GM12878 (cell line): Measurements from ENCODE around the gene SIPA1. TPM values are rescaled to one million over a fixed set of nuclear protein-coding genes. Genes with fewer than 3 reads are reported as not detected.

ENCODE experiments used
- ATAC-seq: fragments of 200-7000 bp; cut with Tn5 transposase; 3 replicates; pipeline ENCODE4 v1.9.1; 2020; ENCODE audit warnings: mild to moderate bottlenecking, moderate library complexity
- BruUV-seq: library from RNA; stranded (reverse); fragments of 400-500 nt; replicated peaks from 2 replicates; lab custom pipeline; 2021; lab: Mats Ljungman, UMichigan
- CTCF ChIA-PET: fragments of 300-600 bp; sonication (Branson Sonifier 250); formaldehyde crosslinking; extraction: SDS; loops from one replicate; lab custom pipeline; 2021; ENCODE audit warnings: inconsistent platforms; lab: Yijun Ruan, JAX
- POLR2A ChIA-PET: fragments of 350-600 bp; formaldehyde crosslinking; extraction: SDS; loops from one replicate; lab custom pipeline; 2021; ENCODE audit warnings: inconsistent platforms; lab: Charles Lee
- RAD21 ChIA-PET: fragments of 300-600 bp; sonication (Branson Sonifier 250); formaldehyde crosslinking; loops from one replicate; lab custom pipeline; 2023; ENCODE audit warnings: antibody characterized with exemption; ENCODE audit not compliant: unreplicated experiment; lab: Charles Lee
- SMC1A ChIA-PET: fragments of 300-600 bp; sonication (Branson Sonifier 250); formaldehyde crosslinking; loops from one replicate; lab custom pipeline; 2023; ENCODE audit not compliant: unreplicated experiment, uncharacterized antibody; lab: Charles Lee
- DNase-seq: peaks from one replicate; pipeline ENCODE4 v3.0.0-alpha.2; 2011; ENCODE audit warnings: low read depth, low spot score
- FAIRE-seq: peaks from 3 replicates; lab custom pipeline; 2011; peaks lifted over from hg19 to GRCh38; lab: Jason Lieb, UNC
- H2AFZ ChIP-seq: 2 replicates; pipeline ENCODE4 v1.6.0; 2011; ENCODE audit warnings: low read depth, low read length, control low read depth; ENCODE audit not compliant: control insufficient read depth
- H3K27ac ChIP-seq: 2 replicates; pipeline ENCODE4 v1.5.1; 2011; ENCODE audit warnings: control low read depth; ENCODE audit not compliant: control insufficient read depth, insufficient read depth
- H3K27me3 ChIP-seq, 2 experiments: replicated peaks in 1 of 2; 2 replicates each; pipeline versions ENCODE4 v1.6.0 to v1.6.1; 2011; ENCODE audit warnings: low read length in 1 of 2; ENCODE audit not compliant: control insufficient read depth in 2 of 2, insufficient read depth in 2 of 2
- H3K36me3 ChIP-seq, 2 experiments: 2 replicates each; pipeline ENCODE4 v1.5.1; 2011; ENCODE audit warnings: low read length in 1 of 2; ENCODE audit not compliant: control insufficient read depth in 2 of 2, insufficient read depth in 2 of 2
- H3K4me1 ChIP-seq: 2 replicates; pipeline ENCODE4 v1.6.1; 2011; ENCODE audit warnings: mild to moderate bottlenecking, low read length, moderate library complexity, mixed read lengths; ENCODE audit not compliant: control insufficient read depth, insufficient read depth
- H3K4me2 ChIP-seq: 2 replicates; pipeline ENCODE4 v1.6.0; 2011; ENCODE audit warnings: control low read depth; ENCODE audit not compliant: control insufficient read depth, insufficient read depth
- H3K4me3 ChIP-seq: fragments of 200-600 bp; sonication (generic); 2 replicates; pipeline ENCODE4 v1.5.1; 2016
- H3K79me2 ChIP-seq: 2 replicates; pipeline ENCODE4 v1.6.0; 2011; ENCODE audit warnings: low read length; ENCODE audit not compliant: control insufficient read depth, insufficient read depth
- H3K9ac ChIP-seq: 2 replicates; pipeline ENCODE4 v1.8.0; 2011; ENCODE audit warnings: low read length, control low read depth, mixed read lengths; ENCODE audit not compliant: control insufficient read depth, insufficient read depth
- H3K9me3 ChIP-seq: replicated peaks from 3 replicates; pipeline ENCODE4 v1.5.1; 2011; ENCODE audit warnings: mild to moderate bottlenecking, low read length; ENCODE audit not compliant: control insufficient read depth, insufficient read depth
- H4K20me1 ChIP-seq: 2 replicates; pipeline ENCODE4 v1.6.0; 2011; ENCODE audit not compliant: control insufficient read depth, insufficient read depth
- GABPA ChIP-seq: IDR thresholded peaks from 2 replicates; pipeline ENCODE4 v1.6.1; 2014; ENCODE audit warnings: antibody characterized with exemption, low read depth, mild to moderate bottlenecking, inconsistent platforms
- IKZF2 ChIP-seq, 2 experiments: fragments of 450-650 bp; IDR thresholded peaks; 2 replicates each; pipeline ENCODE4 v1.6.1; 2017; ENCODE audit warnings: mild to moderate bottlenecking in 2 of 2, moderate library complexity in 2 of 2
- JUND ChIP-seq: IDR thresholded peaks from 2 replicates; pipeline ENCODE4 v1.6.1; 2012; ENCODE audit warnings: low read depth, mild to moderate bottlenecking, low read length, improper control_type of control experiment, moderate library complexity
- MEF2A ChIP-seq: IDR thresholded peaks from 2 replicates; pipeline ENCODE4 v1.6.1; 2011; ENCODE audit warnings: low read depth, mild to moderate bottlenecking, low read length, moderate library complexity; ENCODE audit not compliant: insufficient read depth
- PAX5 ChIP-seq: IDR thresholded peaks from 2 replicates; pipeline ENCODE4 v1.6.1; 2011; ENCODE audit warnings: low read depth, low read length, borderline replicate concordance
- POLR2A ChIP-seq: IDR thresholded peaks from 2 replicates; pipeline ENCODE4 v1.6.1; 2011; ENCODE audit warnings: low read depth, mild to moderate bottlenecking, low read length
- POLR2AphosphoS5 ChIP-seq: IDR thresholded peaks from 2 replicates; pipeline ENCODE4 v1.6.1; 2011; ENCODE audit warnings: mild to moderate bottlenecking, low read length, inconsistent platforms
- RBBP5 ChIP-seq: fragments of 200-600 bp; sonication (generic); conservative IDR thresholded peaks from 2 replicates; pipeline ENCODE4 v1.6.1; 2016
- SP1 ChIP-seq: IDR thresholded peaks from one replicate; pipeline ENCODE4 v1.6.1; 2011; ENCODE audit warnings: low read depth, low read length
- WGBS: methylation state at CpG from one replicate; pipeline ENCODE4 v1.1.6; 2016; ENCODE audit warnings: low lambda C conversion rate; ENCODE audit not compliant: insufficient replicate concordance, insufficient coverage; ENCODE audit errors: missing lambda C conversion rate; 5-methylcytosine and 5-hydroxymethylcytosine counted together
- in situ Hi-C: fragments of 300-500 bp; cut with MboI; formaldehyde crosslinking; loops from 9 replicates; pipeline ENCODE4 v1.14.3; 2018; ENCODE audit warnings: mixed read lengths
- intact Hi-C: fragments of 100-400 bp; cut with micrococcal nuclease; formaldehyde crosslinking; loops from one replicate; pipeline ENCODE4 v1.14.2; 2022; ENCODE audit not compliant: unreplicated experiment
- polyA plus RNA-seq, 11 experiments: library from polyadenylated mRNA; depleted of rRNA in 4 of 11; unstranded in 6 of 11; stranded (reverse) in 5 of 11; fragments of >200 nt; fragmentation: Nextera tagmentation in 4 of 11; fragmentation: Illumina TruSeq in 1 of 11; extraction: Ambion mirVana in 4 of 11; extraction: Trizol in 1 of 11; gene quantifications; 1 replicate in 1 of 11; 2 replicates in 10 of 11; pipeline versions ENCODE4 v1.2.1 to v1.2.3, GENCODE V29; 2011 to 2016; ENCODE audit warnings: inconsistent platforms in 2 of 11, missing spikeins in 2 of 11, low read depth in 1 of 11
- total RNA-seq, 4 experiments: library from RNA; depleted of rRNA in 3 of 4; stranded (reverse); fragments of >200 nt in 3 of 4; fragmentation: Illumina TruSeq in 1 of 4; extraction: Trizol in 1 of 4; gene quantifications; 2 replicates each; pipeline versions ENCODE4 v1.2.1 to v1.2.3, GENCODE V29; 2013 to 2021

The SIPA1 gene
- total and polyA plus RNA-seq, 10 of the 15 experiments (the other 5 are each of a cell fraction or from before 2014, with no cell fraction given): 1.0 to 139 (median 33.4) TPM

DNA sequence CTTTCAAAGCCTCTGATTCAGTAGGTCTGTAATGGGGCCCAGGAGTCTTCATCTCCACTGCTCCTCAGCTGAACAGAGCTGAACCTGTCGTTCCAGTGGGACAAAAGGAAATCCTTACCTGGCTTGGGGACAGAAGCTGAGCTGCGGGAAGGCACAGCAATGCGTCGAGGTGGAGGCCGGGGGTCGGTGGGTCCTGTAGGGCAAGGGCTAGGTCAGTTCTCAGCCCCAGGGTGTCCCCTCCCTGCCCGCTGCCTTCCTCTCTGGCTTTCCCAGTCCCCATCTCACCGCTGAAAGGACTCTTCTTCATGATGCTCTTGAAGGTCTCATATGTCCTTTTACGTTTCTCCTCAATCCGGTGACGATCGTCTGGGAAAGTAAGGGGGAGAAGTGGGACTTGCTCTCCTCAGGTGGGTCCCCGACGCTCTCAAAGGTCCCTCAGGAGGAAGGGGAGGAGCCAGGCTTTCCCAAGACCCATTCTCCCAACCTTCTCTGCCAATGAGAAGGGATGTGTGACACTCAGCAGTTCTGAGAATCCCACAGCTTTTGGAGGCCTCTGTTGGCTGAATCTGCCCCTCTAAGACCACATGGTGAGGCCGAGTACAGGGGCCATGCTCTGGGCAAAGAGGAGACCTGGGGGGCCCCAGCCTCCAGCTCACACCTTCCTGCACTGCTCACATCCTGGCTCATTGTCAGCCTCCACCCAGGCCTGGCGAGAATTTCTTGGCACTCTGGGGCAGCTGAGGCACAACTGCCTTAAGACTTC is 17.9 kb downstream of the SIPA1 start:
- Histone ChIP-seq H3K4me3 (no peak overlapping the region), H2AFZ (no peak overlapping the region), H3K9me3 (no peaks in the 10 kb centered on the region)
- RAD21 ChIA-PET: no interaction called here
- POLR2A ChIA-PET: interaction anchor here (7.9 kb wide), 1 partner anchor 15 kb away, joined by 100 read pairs; the partner anchor contains the start of gene SIPA1
- TF ChIP-seq SP1: no peak
- peak; percentile 61 for TF ChIP-seq POLR2A
- TF ChIP-seq PAX5: no peak
- TF ChIP-seq POLR2AphosphoS5: peak; percentile 57; the same call in 1 of the 2 replicates
- TF ChIP-seq, all 136 proteins: peak for 2
- ChIA-PET SMC1A (no interaction called here), CTCF (interaction anchor here (0.7 kb wide), 1 partner anchor 41 kb away, joined by 3 read pairs; no protein-coding TSS in a partner anchor)
- Histone ChIP-seq H4K20me1 (no peaks in the 10 kb centered on the region; the same call in none of the 2 replicates), H3K4me1 (peaks cover 16% of the 10 kb centered on the region), H3K79me2 (peaks cover 9% of the 10 kb centered on the region), H3K4me2 (no peak overlapping the region), H3K27me3 (no peaks in the 10 kb centered on the region), H3K36me3 (peaks cover 42 to 51% of the 10 kb centered on the region in 2 experiments), H3K9ac (no peak overlapping the region), H3K27ac (no peak overlapping the region)
- FAIRE-seq (no peak), ATAC-seq (no peak), DNase-seq (no peak)
- intact Hi-C loops: no loop called here
- BruUV-seq: no TSS peak
- in situ Hi-C loops: no loop called here
- WGBS: 84% methylated on average over 16 of the region's 16 CpGs

DNA sequence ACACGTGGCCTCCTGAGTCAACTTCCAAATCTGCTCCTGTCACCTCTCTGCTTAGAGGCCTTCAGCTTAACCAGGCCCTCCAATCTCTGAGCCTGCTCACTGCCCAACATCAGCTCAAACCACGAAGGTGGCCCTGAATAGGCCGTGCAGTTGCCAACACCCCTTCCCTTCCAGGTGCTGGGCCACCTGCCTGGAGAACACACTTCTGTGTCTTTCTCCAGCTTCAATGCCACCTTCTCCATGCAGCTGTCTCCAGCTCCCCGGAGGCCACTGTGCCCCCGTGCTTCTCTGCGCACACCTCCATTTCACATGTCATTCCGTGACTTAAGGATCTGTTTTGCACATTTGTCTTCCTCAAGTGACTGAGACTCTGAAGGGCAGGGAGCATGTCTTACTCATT is 19.5 kb downstream of the SIPA1 start:
- Histone ChIP-seq H3K27ac (no peak overlapping the region), H3K4me3 (no peak overlapping the region), H3K27me3 (no peaks in the 10 kb centered on the region), H3K4me1 (peaks cover 20% of the 10 kb centered on the region), H3K36me3 (peaks cover 38 to 51% of the 10 kb centered on the region in 2 experiments)
- intact Hi-C loops: no loop called here
- ChIA-PET RAD21 (interaction anchor here (1.1 kb wide), 1 partner anchor 31 kb away, joined by 4 read pairs; no protein-coding TSS in a partner anchor), CTCF (interaction anchor here (1.4 to 1.7 kb wide), 2 partner anchors 19 to 32 kb away, joined by 3 to 4 read pairs; partner anchors contain the start of gene SIPA1)
- no peak for FAIRE-seq
- no peak for DNase-seq
- no peak for TF ChIP-seq GABPA
- no peak for TF ChIP-seq RBBP5
- no peak for TF ChIP-seq IKZF2 (IDR thresholded peaks at IDR 0.05)
- no peak for TF ChIP-seq JUND
- no peak for TF ChIP-seq MEF2A
- TF ChIP-seq POLR2A: peak; percentile 60
- TF ChIP-seq, all 136 proteins: peak for 1
- no peak for ATAC-seq
- POLR2A ChIA-PET: interaction anchor here (1.0 to 7.9 kb wide), 4 partner anchors 10 to 84 kb away, joined by 3 to 100 read pairs (median 6); partner anchors contain the start of genes MAP3K11, PCNX3 and SIPA1
- BruUV-seq: no TSS peak
- peaks cover 25% of the 10 kb centered on the region for H3K79me2 ChIP-seq
- H2AFZ ChIP-seq: no peak overlapping the region
- H3K9ac ChIP-seq: no peak overlapping the region
- H4K20me1 ChIP-seq: no peaks in the 10 kb centered on the region; the same call in none of the 2 replicates
- 85% methylated on average over 7 of the region's 7 CpGs for WGBS
- SMC1A ChIA-PET: interaction anchor here (1.3 kb wide), 1 partner anchor 17 kb away, joined by 3 read pairs; no protein-coding TSS in a partner anchor
- in situ Hi-C loops: no loop called here
- no peaks in the 10 kb centered on the region for H3K9me3 ChIP-seq
- H3K4me2 ChIP-seq: no peak overlapping the region
